Choroid plexus epithelial cell (primary cell): ENCODE data around the gene ARHGEF7.

Source experiments
- DNase-seq: peaks from one replicate; pipeline ENCODE4 v3.0.0-alpha.2; 2010; ENCODE audit warnings: low read depth
- H3K4me3 ChIP-seq: 2 replicates; pipeline ENCODE4 v1.5.1; 2011; ENCODE audit warnings: low read depth, mild to moderate bottlenecking, control low read depth, low read length, moderate library complexity
- TF ChIP-seq, protein P1 (sequence below): conservative IDR thresholded peaks from 2 replicates; pipeline ENCODE4 v1.5.1; 2011; ENCODE audit warnings: low read depth, mild to moderate bottlenecking, control low read depth, inconsistent platforms, low read length, moderate library complexity

The ARHGEF7 gene

DNA sequence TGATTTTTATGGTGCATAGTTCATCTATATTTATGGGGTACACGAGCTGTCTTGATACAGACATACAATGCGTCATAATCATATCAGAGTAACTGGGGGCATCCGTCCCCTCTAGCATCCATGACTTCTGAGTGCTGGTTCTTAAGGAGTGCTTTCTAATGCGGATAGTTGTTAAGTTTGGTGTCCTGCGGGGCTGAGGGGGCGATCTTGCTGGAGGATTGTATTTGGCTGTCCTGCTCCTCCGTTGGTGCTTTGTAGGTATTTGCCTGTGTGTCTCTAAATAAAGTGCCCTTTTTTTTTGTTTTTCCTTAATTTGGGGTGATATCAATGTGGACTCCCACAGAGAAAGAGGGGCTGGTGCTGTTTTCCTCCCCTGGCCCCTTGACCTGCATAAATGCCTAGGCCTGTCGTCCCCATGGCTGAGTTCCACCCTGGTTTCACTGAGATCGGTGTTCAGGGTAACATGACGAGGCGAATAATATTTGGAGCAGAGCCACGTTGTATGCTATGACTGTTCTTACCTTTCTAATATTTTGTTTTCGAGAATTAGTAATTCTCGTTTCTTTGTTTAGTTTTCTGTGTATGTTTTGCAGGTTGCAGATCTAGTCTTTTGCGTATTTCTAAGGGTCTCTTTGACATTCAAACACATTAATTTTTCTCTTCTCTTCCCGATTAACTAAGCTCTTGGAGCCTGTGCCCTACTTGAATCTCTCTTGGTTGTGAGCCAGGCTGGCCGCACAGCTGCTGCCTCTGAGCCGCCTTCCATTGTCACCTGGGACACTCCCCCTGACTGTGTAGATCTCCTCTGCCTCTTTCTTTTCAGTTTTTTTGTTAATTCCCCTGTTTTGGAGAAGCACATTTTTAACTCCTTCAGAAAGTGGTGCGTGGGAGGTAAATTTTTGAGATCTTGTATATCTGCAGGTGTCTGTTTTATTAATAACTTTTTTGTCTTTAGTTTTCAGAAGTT lies 100.3 kb downstream of the ARHGEF7 start:
- DNase-seq: no peak
- TF ChIP-seq, protein P1, sequence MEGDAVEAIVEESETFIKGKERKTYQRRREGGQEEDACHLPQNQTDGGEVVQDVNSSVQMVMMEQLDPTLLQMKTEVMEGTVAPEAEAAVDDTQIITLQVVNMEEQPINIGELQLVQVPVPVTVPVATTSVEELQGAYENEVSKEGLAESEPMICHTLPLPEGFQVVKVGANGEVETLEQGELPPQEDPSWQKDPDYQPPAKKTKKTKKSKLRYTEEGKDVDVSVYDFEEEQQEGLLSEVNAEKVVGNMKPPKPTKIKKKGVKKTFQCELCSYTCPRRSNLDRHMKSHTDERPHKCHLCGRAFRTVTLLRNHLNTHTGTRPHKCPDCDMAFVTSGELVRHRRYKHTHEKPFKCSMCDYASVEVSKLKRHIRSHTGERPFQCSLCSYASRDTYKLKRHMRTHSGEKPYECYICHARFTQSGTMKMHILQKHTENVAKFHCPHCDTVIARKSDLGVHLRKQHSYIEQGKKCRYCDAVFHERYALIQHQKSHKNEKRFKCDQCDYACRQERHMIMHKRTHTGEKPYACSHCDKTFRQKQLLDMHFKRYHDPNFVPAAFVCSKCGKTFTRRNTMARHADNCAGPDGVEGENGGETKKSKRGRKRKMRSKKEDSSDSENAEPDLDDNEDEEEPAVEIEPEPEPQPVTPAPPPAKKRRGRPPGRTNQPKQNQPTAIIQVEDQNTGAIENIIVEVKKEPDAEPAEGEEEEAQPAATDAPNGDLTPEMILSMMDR: no peak
- no peak overlapping the region for H3K4me3 ChIP-seq

- DNase-seq: peak; percentile 47
Observed at GRCh38 chr13:111216166-111216960, 101.3 kb downstream of the ARHGEF7 start.

GRCh38 chr13:111217641-111218040 lies 102.5 kb downstream of the ARHGEF7 start:
- TF ChIP-seq, protein P1: no peak
- no peak for DNase-seq
- H3K4me3 ChIP-seq: no peak overlapping the region

More at GRCh38 chr13:111216166-111216960, 101.3 kb downstream of the ARHGEF7 start:
- H3K4me3 ChIP-seq: no peak overlapping the region
- TF ChIP-seq, protein P1: peak; percentile 68

- no peak overlapping the region for H3K4me3 ChIP-seq
- DNase-seq: peak; percentile 97
- TF ChIP-seq, protein P1: no peak
Observed at GRCh38 chr13:111219280-111219679, 104.2 kb downstream of the ARHGEF7 start.

DNA sequence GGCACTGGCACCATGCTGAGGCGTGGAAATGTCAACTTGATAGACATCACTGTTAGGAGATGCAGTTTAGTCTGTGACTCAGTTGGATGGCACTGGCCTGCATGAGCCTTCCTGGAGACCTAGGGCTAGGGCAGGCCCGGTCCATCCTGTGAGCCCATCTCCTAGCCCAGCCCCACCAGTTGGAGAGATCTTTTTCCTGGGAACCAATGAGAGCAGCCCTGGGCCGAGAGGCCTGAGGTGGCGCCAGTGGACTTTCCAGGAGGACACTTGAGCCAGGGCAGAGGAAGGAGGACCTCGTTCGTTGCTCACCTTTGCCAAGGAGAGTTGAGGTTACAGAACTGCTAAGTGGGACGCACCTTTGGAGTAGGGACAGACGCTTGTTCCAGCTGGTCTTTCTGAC lies 104.8 kb downstream of the ARHGEF7 start:
- H3K4me3 ChIP-seq: no peak overlapping the region
- TF ChIP-seq, protein P1: no peak
- no peak for DNase-seq

DNA sequence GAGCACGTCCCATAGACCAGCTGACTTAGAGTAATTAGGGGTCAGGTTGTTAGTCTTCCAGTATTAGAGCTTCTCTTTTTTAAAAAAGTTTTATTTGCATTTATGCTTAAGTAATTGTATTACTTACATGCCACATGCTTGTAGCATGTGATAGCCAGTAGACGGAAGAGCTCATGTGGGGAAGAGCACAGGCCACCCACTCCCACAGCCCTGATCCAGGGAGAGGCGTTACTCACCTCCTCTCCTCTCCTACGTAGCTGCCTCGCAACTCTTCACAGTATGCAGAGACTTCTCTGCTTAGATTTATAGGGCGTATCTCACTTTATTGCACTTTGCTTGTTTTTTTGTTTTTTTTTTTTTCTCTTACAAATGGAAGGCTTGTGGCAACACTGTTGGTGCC lies 110.1 kb downstream of the ARHGEF7 start:
- DNase-seq: no peak
- TF ChIP-seq, protein P1: no peak
- H3K4me3 ChIP-seq: no peak overlapping the region
